DMS114 treated with DMSO at 0.1 percent for 48 hours (cell line): ENCODE data around the gene ANKLE1.

Experiments used
- DNase-seq: peaks from one replicate; lab custom pipeline; 2025; ENCODE audit not compliant: unreplicated experiment; lab: John Stamatoyannopoulos, UW

Gene ANKLE1

DNA sequence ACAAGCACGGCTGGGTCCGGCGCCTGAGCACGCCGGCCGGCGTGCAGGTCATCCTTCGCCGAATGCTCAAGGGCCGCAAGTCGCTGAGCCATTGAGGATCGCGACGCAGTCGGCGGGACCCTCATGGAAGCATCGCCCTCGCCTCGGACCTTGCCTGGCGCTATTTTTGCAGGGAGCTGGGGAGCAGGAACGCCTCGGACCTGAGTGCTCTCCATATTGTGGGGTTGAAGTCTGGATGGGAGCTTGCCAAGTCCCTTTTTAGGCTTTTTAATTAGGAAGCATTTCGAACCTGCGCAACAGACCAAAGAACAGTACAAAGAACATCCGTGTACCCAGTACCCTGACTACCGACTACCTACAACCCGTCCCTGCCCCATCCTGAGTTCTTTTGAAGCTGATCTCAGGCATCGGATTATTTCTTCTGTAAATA is 24.6 kb downstream of the ANKLE1 start:
- DNase-seq: peak; percentile 59

GRCh38 chr19:17307876-17308377 is 26.2 kb downstream of the ANKLE1 start:
- no peak for DNase-seq

GRCh38 chr19:17309198-17309964 is 27.7 kb downstream of the ANKLE1 start, which contains the start of gene DDA1:
Gene DDA1, plus strand, starts transcription at chr19:17309563. Its CDS starts 92 bp downstream, at chr19:17309655.
- DNase-seq: peak; percentile 99

GRCh38 chr19:17309965-17310461 is 28.3 kb downstream of the ANKLE1 start:
- DNase-seq: no peak

- DNase-seq: no peak
Measured at GRCh38 chr19:17311455-17312188, 29.9 kb downstream of the ANKLE1 start.

GRCh38 chr19:17312189-17313113 is 30.8 kb downstream of the ANKLE1 start:
- DNase-seq: no peak

DNA sequence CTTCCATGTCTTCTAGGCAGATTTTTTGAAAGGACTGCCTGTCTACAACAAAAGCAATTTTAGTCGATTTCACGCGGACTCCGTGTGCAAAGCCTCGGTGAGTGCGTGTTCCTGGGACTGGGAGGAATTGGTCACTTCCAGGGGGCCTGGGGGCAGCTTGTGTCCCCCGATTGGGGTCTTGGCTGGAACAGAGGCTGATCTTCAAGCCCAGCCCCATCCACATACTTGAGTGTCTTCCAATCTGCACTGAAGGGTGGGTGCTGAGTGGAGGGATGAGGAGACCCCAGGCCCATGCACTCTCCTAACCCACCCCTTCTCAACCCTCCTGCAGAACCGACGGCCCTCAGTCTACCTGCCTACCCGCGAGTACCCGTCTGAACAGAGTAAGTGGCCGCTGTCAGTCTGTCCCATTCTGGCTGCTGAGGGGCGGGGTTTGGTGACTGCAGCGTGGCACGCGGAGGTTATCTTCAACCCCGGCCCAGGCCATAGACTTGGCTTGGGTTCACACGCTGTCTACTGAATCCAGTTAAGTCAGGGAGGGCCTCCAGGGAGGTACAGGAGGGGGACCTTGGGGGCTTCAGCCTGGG is 32.4 kb downstream of the ANKLE1 start:
- no peak for DNase-seq

DNA sequence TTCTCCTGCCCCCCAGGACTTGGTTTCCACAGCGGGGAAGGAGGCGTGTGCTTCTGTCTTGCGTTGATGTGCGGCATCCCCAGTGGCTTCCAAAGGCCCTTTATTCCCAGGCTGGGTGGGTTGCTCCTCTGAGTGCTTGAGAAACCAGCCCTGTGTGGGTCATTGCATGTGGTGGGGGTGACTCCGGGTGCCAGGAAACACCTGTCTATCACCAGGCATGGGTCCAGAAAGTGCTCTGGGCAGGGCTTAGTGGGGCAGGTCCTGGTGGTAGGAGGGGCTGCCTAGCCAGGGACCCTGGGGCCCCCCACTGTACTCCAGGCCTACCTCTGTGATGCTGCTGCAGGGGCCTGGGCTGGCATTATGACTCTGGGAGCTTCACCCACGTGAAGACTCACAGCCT is 37.3 kb downstream of the ANKLE1 start:
- DNase-seq: no peak

- DNase-seq: no peak
Measured at GRCh38 chr19:17319473-17320238, 38.0 kb downstream of the ANKLE1 start.

- no peak for DNase-seq
Measured at GRCh38 chr19:17320435-17320834, 38.7 kb downstream of the ANKLE1 start.

DNA sequence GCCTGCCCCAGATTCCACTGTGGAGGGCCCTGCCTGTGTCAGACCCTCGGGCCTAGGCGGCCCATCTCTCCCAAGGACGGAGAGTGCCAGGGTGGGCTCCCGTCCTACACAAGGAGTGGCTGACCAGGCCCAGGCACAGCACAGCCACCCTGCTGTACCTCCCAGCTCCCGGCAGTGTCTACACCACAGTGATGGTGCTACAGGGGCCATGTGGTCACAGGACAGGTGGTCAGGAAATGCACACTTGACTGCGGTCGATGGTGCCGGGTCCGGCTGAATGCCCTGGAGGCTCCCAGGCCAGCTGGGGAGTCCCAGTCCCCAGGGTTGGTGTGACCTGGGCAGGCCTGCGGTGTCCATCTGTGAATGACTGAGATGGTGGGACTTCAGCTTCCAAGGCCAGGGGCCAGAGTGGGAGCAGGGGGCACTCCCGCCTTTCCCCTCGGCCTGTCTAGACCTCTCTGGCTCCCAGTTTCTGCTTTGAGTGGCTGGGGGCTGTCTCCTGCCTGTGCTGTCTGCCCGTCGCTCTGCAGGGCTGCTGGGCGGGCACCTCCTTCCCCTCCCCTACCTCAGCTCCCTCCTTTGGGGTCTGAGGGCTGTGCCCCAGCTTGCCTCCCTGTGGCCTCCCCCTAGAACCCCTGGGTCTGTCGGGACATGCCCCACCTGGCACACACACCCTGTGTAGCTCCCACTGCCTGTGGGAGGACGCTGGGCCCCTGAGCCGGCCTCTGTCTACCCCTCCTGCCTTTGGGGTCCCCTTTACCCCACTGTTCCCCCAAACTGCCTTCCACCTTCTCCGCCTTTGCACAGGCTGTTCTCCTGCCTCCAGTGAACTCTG is 40.2 kb downstream of the ANKLE1 start:
- no peak for DNase-seq

DNA sequence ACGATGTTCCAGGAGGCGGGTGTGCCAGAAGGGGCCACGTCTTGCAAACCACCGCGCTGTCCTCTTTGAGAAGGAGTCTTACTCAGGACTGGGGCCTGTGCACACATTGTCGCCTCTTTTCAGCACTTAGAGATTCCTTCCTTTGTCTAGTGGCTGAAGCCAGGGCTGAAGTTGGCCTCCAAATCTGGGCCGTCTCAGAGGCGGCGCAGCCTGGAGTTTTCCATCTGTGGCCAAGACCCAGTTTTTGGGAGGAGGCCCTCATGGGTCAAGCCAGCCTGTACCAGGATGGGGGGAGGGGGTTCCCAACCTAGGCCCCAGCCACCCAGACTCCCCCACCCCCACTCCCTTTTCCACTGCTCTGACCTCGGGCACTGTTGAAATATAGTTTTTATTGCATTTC is 41.2 kb downstream of the ANKLE1 start:
- DNase-seq: no peak

DNA sequence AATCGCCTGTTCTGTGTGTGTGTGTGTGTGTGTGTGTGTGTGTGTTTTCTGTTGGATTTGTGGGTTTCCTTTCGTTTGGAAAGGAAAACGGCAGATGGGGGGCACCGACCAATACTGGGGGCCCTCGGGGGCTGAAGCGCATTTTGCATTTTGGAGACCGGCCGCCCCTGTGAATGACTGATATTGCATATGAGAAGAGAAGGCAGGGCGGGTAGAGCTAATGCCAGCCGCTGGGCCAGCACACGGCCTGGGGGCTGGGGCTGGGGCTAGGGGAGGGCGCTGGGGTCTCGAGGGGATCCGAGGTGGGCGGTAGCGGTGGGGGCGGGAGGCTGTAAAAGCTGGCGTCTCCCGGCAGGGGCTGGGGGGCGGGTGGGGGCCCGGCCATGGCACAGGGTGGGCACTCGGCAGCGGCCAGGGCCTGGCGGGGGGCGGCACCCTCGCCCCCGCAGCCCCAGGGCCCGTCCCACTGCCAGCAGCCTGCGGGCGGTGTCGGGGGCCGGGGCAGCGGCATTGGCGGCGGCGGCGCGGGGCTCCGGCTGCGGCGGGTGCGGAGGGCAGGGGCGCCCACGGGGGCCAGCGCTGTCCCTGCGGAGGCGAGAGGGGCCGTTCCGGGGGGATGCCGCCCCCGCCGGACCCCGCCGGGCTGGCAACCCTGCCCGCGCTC is 41.7 kb downstream of the ANKLE1 start:
- DNase-seq: no peak

GRCh38 chr19:17323964-17324332 is 42.2 kb downstream of the ANKLE1 start:
- no peak for DNase-seq

GRCh38 chr19:17324357-17325114 is 42.8 kb downstream of the ANKLE1 start:
- DNase-seq: no peak

- no peak for DNase-seq
Measured at GRCh38 chr19:17325133-17325532, 43.4 kb downstream of the ANKLE1 start.

GRCh38 chr19:17325881-17326594 is 44.3 kb downstream of the ANKLE1 start:
- no peak for DNase-seq
